ENCODE data around the gene PTPRG.

Gene PTPRG

GRCh38 chr3:62153231-62153630 is 591.9 kb downstream of the PTPRG start:
- no peak for DNase-seq (ENCODE audit: low spot score)
- no peak overlapping the region for H3K27ac ChIP-seq
- TF ChIP-seq, protein P1, sequence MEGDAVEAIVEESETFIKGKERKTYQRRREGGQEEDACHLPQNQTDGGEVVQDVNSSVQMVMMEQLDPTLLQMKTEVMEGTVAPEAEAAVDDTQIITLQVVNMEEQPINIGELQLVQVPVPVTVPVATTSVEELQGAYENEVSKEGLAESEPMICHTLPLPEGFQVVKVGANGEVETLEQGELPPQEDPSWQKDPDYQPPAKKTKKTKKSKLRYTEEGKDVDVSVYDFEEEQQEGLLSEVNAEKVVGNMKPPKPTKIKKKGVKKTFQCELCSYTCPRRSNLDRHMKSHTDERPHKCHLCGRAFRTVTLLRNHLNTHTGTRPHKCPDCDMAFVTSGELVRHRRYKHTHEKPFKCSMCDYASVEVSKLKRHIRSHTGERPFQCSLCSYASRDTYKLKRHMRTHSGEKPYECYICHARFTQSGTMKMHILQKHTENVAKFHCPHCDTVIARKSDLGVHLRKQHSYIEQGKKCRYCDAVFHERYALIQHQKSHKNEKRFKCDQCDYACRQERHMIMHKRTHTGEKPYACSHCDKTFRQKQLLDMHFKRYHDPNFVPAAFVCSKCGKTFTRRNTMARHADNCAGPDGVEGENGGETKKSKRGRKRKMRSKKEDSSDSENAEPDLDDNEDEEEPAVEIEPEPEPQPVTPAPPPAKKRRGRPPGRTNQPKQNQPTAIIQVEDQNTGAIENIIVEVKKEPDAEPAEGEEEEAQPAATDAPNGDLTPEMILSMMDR (conservative IDR thresholded peaks at IDR 0.05; ENCODE audit: low read depth): no peak
- ChIA-PET POLR2A (ENCODE audit: low non-redundant PET) (no interaction called here), CTCF (no interaction called here)

GRCh38 chr3:62154457-62155148 is 593.2 kb downstream of the PTPRG start:
- TF ChIP-seq, protein P1 (conservative IDR thresholded peaks at IDR 0.05; ENCODE audit: low read depth): no peak

DNA sequence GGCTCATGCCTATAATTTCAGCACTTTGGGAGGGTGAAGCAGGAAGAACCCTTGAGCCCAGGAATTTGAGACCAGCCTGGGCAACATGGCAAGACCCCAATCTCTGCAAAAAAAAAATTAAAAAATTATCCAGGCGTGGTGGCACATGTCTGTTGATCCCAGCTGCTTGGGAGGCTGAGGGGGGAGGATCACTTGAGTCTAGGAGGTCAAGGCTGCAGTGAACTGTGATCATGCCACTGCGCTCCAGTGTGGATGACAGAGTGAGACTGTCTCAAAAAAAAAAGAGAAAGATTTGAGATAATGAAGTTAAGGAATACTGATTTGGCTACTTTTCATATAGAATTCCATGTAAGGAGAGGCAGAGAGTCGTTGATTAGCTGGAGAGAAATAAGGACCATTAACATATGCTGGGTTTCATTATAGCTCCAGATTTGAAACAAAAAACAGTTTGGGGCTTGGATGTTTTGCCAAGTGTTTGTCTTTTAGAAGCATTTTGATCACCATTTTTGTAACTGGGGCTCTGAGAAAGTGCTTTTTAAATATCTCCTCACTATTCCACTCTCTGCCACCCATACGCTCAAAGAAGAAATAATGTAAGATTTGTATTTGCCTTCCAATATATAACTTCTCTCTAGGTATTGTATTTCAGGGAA is 597.8 kb downstream of the PTPRG start:
- DNase-seq (ENCODE audit: low spot score): no peak
- H3K27ac ChIP-seq: no peak overlapping the region
- ChIA-PET POLR2A (ENCODE audit: low non-redundant PET) (no interaction called here), CTCF (no interaction called here)
- TF ChIP-seq, protein P1 (conservative IDR thresholded peaks at IDR 0.05; ENCODE audit: low read depth): no peak

More at GRCh38 chr3:62154457-62155148, 593.2 kb downstream of the PTPRG start:
- ChIA-PET POLR2A (ENCODE audit: low non-redundant PET) (no interaction called here), CTCF (no interaction called here)
- H3K27ac ChIP-seq: no peak overlapping the region
- DNase-seq (ENCODE audit: low spot score): no peak

DNA sequence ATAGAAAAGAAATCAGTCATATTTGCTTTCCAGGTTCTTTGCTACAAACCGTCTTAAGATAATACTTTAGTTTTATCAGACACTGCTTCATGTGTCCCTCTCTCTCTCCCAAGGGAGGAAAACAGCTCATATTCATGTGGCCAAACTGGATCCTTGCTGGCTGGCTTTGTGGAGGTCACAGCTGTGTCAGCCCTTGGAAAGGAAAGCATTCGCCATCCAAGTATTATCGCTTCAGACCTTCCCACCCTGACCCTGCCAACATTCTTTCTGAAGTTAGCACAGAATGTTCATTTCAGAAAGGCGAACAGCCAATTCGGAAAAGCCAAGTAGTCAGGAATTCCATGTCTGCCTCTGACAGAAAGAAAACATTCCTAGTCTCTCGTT is 598.3 kb downstream of the PTPRG start:
- no peak for DNase-seq (ENCODE audit: low spot score)
- ChIA-PET CTCF (no interaction called here), POLR2A (ENCODE audit: low non-redundant PET) (no interaction called here)
- no peak overlapping the region for H3K27ac ChIP-seq
- TF ChIP-seq, protein P1 (conservative IDR thresholded peaks at IDR 0.05; ENCODE audit: low read depth): no peak

DNA sequence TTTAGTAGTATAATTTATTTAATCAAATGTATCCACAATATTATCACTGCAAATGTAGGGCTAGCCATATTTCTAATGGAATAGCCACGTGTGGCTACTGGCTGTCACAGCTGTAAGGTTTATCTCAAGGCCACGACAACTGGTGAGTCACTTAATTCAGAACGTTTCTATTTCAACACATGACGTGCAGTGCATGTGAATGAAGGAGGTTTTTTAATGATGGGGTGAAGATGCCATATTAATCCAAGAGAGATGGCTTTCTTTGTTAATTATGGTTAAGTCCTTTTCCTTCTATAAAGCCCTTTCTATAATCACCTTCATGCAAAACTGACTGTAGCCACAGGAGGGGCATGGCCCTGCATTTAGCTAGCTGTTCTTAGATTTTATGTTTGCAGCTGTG is 600.0 kb downstream of the PTPRG start:
- H3K27ac ChIP-seq: no peak overlapping the region
- ChIA-PET CTCF (no interaction called here), POLR2A (ENCODE audit: low non-redundant PET) (no interaction called here)
- DNase-seq (ENCODE audit: low spot score): no peak
- TF ChIP-seq, protein P1 (conservative IDR thresholded peaks at IDR 0.05; ENCODE audit: low read depth): no peak

GRCh38 chr3:62164196-62164595 is 602.8 kb downstream of the PTPRG start:
- POLR2A ChIA-PET (ENCODE audit: low non-redundant PET): no interaction called here
- H3K27ac ChIP-seq: no peak overlapping the region
- no peak for DNase-seq (ENCODE audit: low spot score)
- CTCF ChIA-PET: no interaction called here
- TF ChIP-seq, protein P1 (conservative IDR thresholded peaks at IDR 0.05; ENCODE audit: low read depth): no peak

Data from RWPE1 (cell line).